Thyroid gland (tissue), 4 donors: ENCODE results near the gene ITGA2B. TPM values are rescaled to one million over a fixed set of nuclear protein-coding genes. Genes with fewer than 3 reads are reported as not detected.

ENCODE experiments used
- DNase-seq, 2 donors: peaks; one replicate each; pipeline ENCODE4 v3.0.0-alpha.2; 2019
- H3K27ac ChIP-seq, 3 donors: fragments of 200-600 bp; sonication (generic); 1 replicate in 2 of 3; 2 replicates in 1 of 3; pipeline ENCODE4 v1.5.1; 2016 to 2019; ENCODE audit warnings: mild to moderate bottlenecking in 1 of 3, moderate library complexity in 1 of 3
- H3K27me3 ChIP-seq: fragments of 200-600 bp; sonication (generic); one replicate; pipeline ENCODE4 v1.5.1; 2019
- H3K36me3 ChIP-seq, 2 donors: fragments of 200-600 bp; sonication (generic); one replicate each; pipeline ENCODE4 v1.5.1; 2016 to 2019
- H3K4me1 ChIP-seq, 2 donors: fragments of 200-600 bp; sonication (generic); one replicate each; pipeline ENCODE4 v1.5.1; 2017 to 2019
- H3K4me3 ChIP-seq, 3 donors: fragments of 200-600 bp; sonication (generic); replicated peaks in 1 of 3; 1 replicate in 2 of 3; 2 replicates in 1 of 3; pipeline ENCODE4 v1.5.1; 2016; ENCODE audit warnings: mild to moderate bottlenecking in 1 of 3
- H3K9me3 ChIP-seq: fragments of 200-600 bp; sonication (generic); one replicate; pipeline ENCODE4 v1.5.1; 2017
- POLR2A ChIP-seq, 2 donors: fragments of 450-650 bp; IDR thresholded peaks; one replicate each; pipeline ENCODE4 v1.6.1; 2017; ENCODE audit warnings: antibody characterized with exemption in 2 of 2, mild to moderate bottlenecking in 2 of 2, moderate library complexity in 1 of 2
- WGBS, 2 donors: methylation state at CpG; one replicate each; pipeline ENCODE4 v1.1.5; 2017; 5-methylcytosine and 5-hydroxymethylcytosine counted together
- intact Hi-C: fragments of 100-400 bp; cut with DNase I; formaldehyde crosslinking; loops from one replicate; pipeline ENCODE4 v1.15.1; 2023
- total RNA-seq, 4 donors: library from RNA; depleted of rRNA; stranded (reverse); fragments of >200 nt; gene quantifications; one replicate each; pipeline ENCODE4 v1.2.3, GENCODE V29; 2016
- TF ChIP-seq, protein P1 (sequence below), 6 experiments: fragments of 200-600 bp in 3 of 6; fragments of 450-650 bp in 3 of 6; sonication (generic) in 3 of 6; IDR thresholded peaks; one replicate each; pipeline ENCODE4 v1.5.1; 2016 to 2019; ENCODE audit warnings: antibody characterized with exemption in 6 of 6, mild to moderate bottlenecking in 2 of 6, inconsistent platforms in 1 of 6, moderate library complexity in 1 of 6

The ITGA2B gene
- total RNA-seq, 4 donors from 2014 or later: 2.0 to 4.6 (median 3.3) TPM

DNA sequence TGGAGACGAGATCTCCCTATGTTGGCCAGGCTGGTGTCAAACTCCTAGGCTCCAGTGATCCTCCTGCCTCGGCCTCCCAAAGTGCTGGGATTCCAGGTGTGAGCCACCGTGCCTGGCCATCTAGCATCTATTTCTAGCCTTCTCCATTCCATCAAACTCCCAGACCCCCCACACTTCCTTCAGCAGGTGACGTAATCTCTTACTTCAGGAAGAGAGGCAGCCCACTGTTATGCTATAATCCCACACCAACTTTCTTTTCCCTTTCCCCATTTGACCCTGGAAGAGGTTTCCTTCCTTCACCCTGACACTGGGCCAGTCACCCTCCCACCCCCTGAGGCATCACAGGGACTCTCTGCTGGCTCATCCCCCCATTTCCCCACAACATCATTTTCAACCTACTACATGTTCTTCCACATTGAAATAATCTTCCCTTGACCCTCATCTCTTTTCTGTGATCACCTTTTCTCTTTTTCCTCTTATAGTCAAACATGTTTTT lies 7.6 kb downstream of the ITGA2B start:
- DNase-seq: no peak
- TF ChIP-seq, protein P1, sequence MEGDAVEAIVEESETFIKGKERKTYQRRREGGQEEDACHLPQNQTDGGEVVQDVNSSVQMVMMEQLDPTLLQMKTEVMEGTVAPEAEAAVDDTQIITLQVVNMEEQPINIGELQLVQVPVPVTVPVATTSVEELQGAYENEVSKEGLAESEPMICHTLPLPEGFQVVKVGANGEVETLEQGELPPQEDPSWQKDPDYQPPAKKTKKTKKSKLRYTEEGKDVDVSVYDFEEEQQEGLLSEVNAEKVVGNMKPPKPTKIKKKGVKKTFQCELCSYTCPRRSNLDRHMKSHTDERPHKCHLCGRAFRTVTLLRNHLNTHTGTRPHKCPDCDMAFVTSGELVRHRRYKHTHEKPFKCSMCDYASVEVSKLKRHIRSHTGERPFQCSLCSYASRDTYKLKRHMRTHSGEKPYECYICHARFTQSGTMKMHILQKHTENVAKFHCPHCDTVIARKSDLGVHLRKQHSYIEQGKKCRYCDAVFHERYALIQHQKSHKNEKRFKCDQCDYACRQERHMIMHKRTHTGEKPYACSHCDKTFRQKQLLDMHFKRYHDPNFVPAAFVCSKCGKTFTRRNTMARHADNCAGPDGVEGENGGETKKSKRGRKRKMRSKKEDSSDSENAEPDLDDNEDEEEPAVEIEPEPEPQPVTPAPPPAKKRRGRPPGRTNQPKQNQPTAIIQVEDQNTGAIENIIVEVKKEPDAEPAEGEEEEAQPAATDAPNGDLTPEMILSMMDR (IDR thresholded peaks at IDR 0.05): no peak
- TF ChIP-seq POLR2A (IDR thresholded peaks at IDR 0.05): no peak
- H3K36me3 ChIP-seq: no peaks in the 10 kb centered on the region
- H3K4me1 ChIP-seq: peaks cover 13 to 17% of the 10 kb centered on the region in 2 donors
- no peaks in the 10 kb centered on the region for H3K27me3 ChIP-seq
- intact Hi-C loops: no loop called here
- H3K9me3 ChIP-seq: no peaks in the 10 kb centered on the region
- H3K4me3 ChIP-seq: no peak overlapping the region
- WGBS, 2 donors: 84 to 93% methylated on average over 4 of the region's 4 CpGs
- H3K27ac ChIP-seq: no peak overlapping the region

DNA sequence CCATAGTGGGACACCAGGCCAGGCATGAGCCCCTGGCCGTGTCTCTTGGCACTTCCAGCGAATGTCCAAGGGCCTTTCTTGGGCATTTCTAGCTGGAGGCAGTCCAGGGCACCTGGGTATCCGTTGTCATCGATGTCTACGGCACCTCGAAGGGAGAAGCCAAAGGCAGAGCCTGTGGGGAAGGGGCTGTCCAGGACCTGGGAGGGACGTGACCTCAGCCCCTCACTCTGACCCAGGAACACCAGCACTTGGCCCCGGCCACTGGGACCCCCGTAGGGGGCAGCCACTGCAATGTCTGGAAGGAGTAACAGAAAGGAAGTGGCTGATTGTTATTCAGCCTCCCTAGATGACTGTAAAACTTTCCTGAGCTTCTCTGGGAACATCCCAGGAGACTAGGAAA lies 8.7 kb downstream of the ITGA2B start:
- Histone ChIP-seq H3K27ac (no peak overlapping the region), H3K4me3 (no peak overlapping the region), H3K9me3 (no peaks in the 10 kb centered on the region), H3K36me3 (no peaks in the 10 kb centered on the region), H3K27me3 (no peaks in the 10 kb centered on the region), H3K4me1 (peaks cover 9 to 21% of the 10 kb centered on the region in 2 donors)
- no peak for DNase-seq
- 60 to 89% methylated on average over 2 to 9 of the region's 9 CpGs for WGBS, 2 donors
- intact Hi-C loops: no loop called here
- TF ChIP-seq, protein P1 (IDR thresholded peaks at IDR 0.05): no peak
- no peak for TF ChIP-seq POLR2A (IDR thresholded peaks at IDR 0.05)

DNA sequence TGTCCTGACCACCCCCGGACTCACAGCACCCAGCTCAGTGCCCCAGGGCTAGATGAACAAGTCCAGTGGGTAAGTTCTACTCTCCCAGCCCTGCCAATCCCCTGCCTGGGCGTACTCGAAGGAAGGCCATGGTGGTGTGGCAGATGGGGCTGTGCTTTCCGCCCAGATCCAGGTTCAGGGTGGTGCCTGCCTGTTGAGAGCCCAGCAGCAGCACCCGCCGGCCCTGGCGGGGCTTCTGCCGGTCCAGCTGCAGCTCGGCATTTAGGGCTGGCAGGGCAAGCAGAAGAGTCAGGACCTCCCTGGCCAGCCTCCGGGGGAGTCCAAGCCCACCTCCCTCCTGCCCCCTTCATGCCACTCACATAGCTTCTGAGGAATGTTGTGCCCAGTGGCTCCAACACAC lies 9.6 kb downstream of the ITGA2B start:
- Histone ChIP-seq H3K9me3 (no peaks in the 10 kb centered on the region), H3K36me3 (no peaks in the 10 kb centered on the region), H3K27me3 (no peaks in the 10 kb centered on the region), H3K27ac (no peak overlapping the region), H3K4me1 (peaks cover 4 to 25% of the 10 kb centered on the region in 2 donors), H3K4me3 (no peak overlapping the region)
- intact Hi-C loops: no loop called here
- no peak for TF ChIP-seq POLR2A (IDR thresholded peaks at IDR 0.05)
- TF ChIP-seq, protein P1 (IDR thresholded peaks at IDR 0.05): no peak
- 93 to 96% methylated on average over 4 to 10 of the region's 10 CpGs for WGBS, 2 donors
- DNase-seq: no peak

DNA sequence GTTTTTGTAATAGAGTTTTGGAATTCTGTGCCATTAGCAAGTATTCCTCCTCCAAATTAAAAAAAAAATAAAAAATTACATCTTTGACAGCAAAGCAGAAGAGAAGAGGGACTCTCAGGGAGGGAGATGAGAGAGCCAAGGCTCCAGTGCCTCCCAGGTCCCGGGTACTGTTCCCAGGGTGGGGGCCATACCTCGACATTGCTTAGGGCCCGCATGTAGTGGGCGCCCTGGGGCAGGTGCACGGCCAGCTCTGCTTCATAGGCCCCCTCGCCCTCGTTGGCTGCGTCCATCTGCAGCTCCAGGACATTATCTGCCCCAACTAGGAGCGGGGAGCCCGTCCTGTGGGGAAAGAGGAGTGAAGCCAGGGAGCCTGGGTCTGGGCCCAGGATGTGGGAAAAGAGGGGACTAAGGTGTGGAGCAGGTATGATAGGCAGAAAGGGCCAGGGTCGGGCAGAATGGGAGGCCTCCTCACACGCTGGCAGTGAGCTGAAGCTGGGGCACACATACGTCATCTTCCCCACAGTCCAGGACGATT lies 11.2 kb downstream of the ITGA2B start:
- no peaks in the 10 kb centered on the region for H3K9me3 ChIP-seq
- peaks cover 7 to 34% of the 10 kb centered on the region in 2 donors for H3K4me1 ChIP-seq
- intact Hi-C loops: no loop called here
- no peaks in the 10 kb centered on the region for H3K27me3 ChIP-seq
- WGBS, 2 donors: 90 to 91% methylated on average over 14 of the region's 14 CpGs
- TF ChIP-seq, protein P1 (IDR thresholded peaks at IDR 0.05): no peak
- TF ChIP-seq POLR2A (IDR thresholded peaks at IDR 0.05): no peak
- DNase-seq: no peak
- H3K4me3 ChIP-seq: no peak overlapping the region
- no peak overlapping the region for H3K27ac ChIP-seq
- no peaks in the 10 kb centered on the region for H3K36me3 ChIP-seq

DNA sequence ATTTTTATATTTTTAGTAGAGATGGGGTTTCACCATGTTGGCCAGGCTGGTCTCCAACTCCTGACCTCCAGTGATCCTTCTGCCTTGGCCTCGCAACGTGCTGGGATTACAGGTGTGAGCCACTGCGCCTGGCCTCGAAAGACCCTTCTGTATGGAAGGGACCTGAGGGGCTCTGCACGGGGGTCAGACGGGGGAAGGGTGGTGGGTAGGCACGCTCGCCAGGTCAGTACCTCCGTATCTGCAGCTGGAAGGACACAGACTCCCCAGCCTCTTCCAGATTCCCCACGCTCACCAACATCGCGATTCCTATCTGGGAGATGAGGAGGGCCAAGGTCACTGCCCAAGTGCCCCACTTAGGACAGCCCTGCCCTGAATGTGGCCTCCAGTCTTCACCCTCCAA lies 12.7 kb downstream of the ITGA2B start:
- WGBS, 2 donors: 77 to 80% methylated on average over 10 to 12 of the region's 12 CpGs
- no peak for DNase-seq
- Histone ChIP-seq H3K9me3 (no peaks in the 10 kb centered on the region), H3K4me3 (no peak overlapping the region), H3K27ac (no peak overlapping the region), H3K36me3 (no peaks in the 10 kb centered on the region), H3K4me1 (peaks cover 7 to 35% of the 10 kb centered on the region in 2 donors), H3K27me3 (no peaks in the 10 kb centered on the region)
- intact Hi-C loops: no loop called here
- TF ChIP-seq, protein P1 (IDR thresholded peaks at IDR 0.05): no peak
- no peak for TF ChIP-seq POLR2A (IDR thresholded peaks at IDR 0.05)
